ENCODE data around the gene LMX1B. TPM values are rescaled to one million over a fixed set of nuclear protein-coding genes. Genes with fewer than 3 reads are reported as not detected.

LMX1B gene
- polyA plus RNA-seq, 1 donor from 2014 or later, result not detected

DNA sequence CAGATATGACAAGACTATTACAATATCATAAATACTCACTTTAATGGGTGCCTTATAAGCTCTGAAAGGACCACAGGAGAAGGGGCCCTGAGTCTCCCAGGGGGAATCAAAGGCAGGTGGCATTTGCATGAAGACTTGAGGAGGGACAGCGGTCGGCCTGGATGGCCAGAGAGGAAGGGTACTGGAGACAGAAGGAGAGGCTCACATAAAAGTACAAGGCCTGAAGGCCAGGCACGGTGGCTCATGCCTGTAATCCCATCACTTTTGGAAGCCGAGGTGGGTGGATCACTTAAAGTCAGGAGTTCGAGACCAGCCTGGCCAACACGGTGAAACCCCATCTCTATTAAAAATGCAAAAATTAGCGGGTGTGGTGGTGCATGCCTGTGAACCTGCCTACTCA is 29.1 kb upstream of the LMX1B start:
- Histone ChIP-seq H3K36me3 (ENCODE audit: insufficient read depth, low read length) (no peaks in the 10 kb centered on the region), H3K4me3 (ENCODE audit: low read length) (no peak overlapping the region), H3F3A (ENCODE audit: insufficient read depth, low read length, poor library complexity, severe bottlenecking) (no peaks in the 10 kb centered on the region), H3K4me2 (ENCODE audit: low read length) (no peak overlapping the region), H2AFZ (ENCODE audit: low read depth, low read length) (no peak overlapping the region), H3K9ac (ENCODE audit: low read length) (no peak overlapping the region), H3K27me3 (ENCODE audit: insufficient read depth, low read depth, low read length) (no peaks in the 10 kb centered on the region), H4K20me1 (ENCODE audit: insufficient read depth) (no peaks in the 10 kb centered on the region), H3K27ac (ENCODE audit: low read length) (no peak overlapping the region), H3K79me2 (replicated peaks; ENCODE audit: insufficient read depth, low read length) (no peaks in the 10 kb centered on the region), H3K9me3 (ENCODE audit: low read length) (no peaks in the 10 kb centered on the region), H3K9me2 (ENCODE audit: insufficient read depth, low read length) (no peaks in the 10 kb centered on the region)
- TF ChIP-seq TAF1 (IDR thresholded peaks at IDR 0.05; ENCODE audit: low read depth) (no peak), RAD21 (conservative IDR thresholded peaks at IDR 0.05) (no peak), SMC3 (conservative IDR thresholded peaks at IDR 0.05; ENCODE audit: poor library complexity) (no peak), POLR2AphosphoS5 (IDR thresholded peaks at IDR 0.05) (no peak)

DNA sequence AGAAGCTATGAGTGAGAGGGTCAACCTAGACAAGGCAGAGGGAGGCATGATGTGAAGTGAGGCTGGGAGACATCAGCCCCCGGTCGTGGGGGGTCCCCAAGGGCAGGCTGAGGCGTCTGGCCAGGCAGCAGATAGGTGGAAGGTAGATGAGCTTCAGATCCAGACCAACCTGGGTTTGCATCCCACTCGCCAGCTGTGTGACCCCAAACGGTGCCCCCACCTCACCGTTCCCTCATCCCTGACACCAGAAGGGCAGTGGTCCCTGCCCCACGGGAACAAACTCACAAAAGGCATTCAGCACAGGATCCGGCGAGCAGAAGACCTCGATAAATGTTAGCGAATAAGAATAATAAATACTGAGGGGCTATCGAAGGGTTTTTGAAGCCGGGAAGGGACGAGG is 27.5 kb upstream of the LMX1B start:
- Histone ChIP-seq H3K27me3 (ENCODE audit: insufficient read depth, low read depth, low read length) (no peaks in the 10 kb centered on the region), H2AFZ (ENCODE audit: low read depth, low read length) (no peak overlapping the region), H3K27ac (ENCODE audit: low read length) (no peak overlapping the region), H3F3A (ENCODE audit: insufficient read depth, low read length, poor library complexity, severe bottlenecking) (no peaks in the 10 kb centered on the region), H4K20me1 (ENCODE audit: insufficient read depth) (no peaks in the 10 kb centered on the region), H3K9ac (ENCODE audit: low read length) (no peak overlapping the region), H3K4me3 (ENCODE audit: low read length) (no peak overlapping the region), H3K9me3 (ENCODE audit: low read length) (no peaks in the 10 kb centered on the region), H3K9me2 (ENCODE audit: insufficient read depth, low read length) (no peaks in the 10 kb centered on the region), H3K4me2 (ENCODE audit: low read length) (no peak overlapping the region), H3K79me2 (replicated peaks; ENCODE audit: insufficient read depth, low read length) (no peaks in the 10 kb centered on the region), H3K36me3 (ENCODE audit: insufficient read depth, low read length) (no peaks in the 10 kb centered on the region)
- no peak for TF ChIP-seq REST (IDR thresholded peaks at IDR 0.05; ENCODE audit: borderline replicate concordance)
- TF ChIP-seq MXI1 (conservative IDR thresholded peaks at IDR 0.05; ENCODE audit: poor library complexity, severe bottlenecking), result no peak
- no peak for TF ChIP-seq SMC3 (conservative IDR thresholded peaks at IDR 0.05; ENCODE audit: poor library complexity)
- no peak for TF ChIP-seq EP300 (conservative IDR thresholded peaks at IDR 0.05; ENCODE audit: poor library complexity, severe bottlenecking)
- TF ChIP-seq RAD21 (conservative IDR thresholded peaks at IDR 0.05), result no peak
- TF ChIP-seq POLR2AphosphoS5 (IDR thresholded peaks at IDR 0.05), result no peak
- TF ChIP-seq TAF1 (IDR thresholded peaks at IDR 0.05; ENCODE audit: low read depth), result no peak
- TF ChIP-seq EZH2 (IDR thresholded peaks at IDR 0.05; ENCODE audit: borderline replicate concordance, insufficient read depth, low read length, poor library complexity, severe bottlenecking), result no peak
- TF ChIP-seq CTCF (IDR thresholded peaks at IDR 0.05; ENCODE audit: poor library complexity, severe bottlenecking), result no peak

All from neural cell (in vitro differentiated cells).